Keratinocyte (primary cell): Measurements from ENCODE around the gene NOP14.

ENCODE experiments used
- CTCF ChIP-seq, 3 experiments: IDR thresholded peaks in 1 of 3; conservative IDR thresholded peaks in 1 of 3; optimal IDR thresholded peaks in 1 of 3; 2 replicates in 2 of 3; 3 replicates in 1 of 3; pipeline versions ENCODE3 to v1.5.1; 2011; ENCODE audit warnings: low read length in 3 of 3, mild to moderate bottlenecking in 3 of 3, moderate library complexity in 2 of 3, control low read depth in 1 of 3, inconsistent platforms in 1 of 3; ENCODE audit not compliant: insufficient read depth in 2 of 3; ENCODE audit errors: extremely low read depth in 1 of 3
- EZH2 ChIP-seq: IDR thresholded peaks from one replicate; pipeline ENCODE4 v1.6.1; 2012; ENCODE audit warnings: inconsistent platforms, mild to moderate bottlenecking, low read length, moderate library complexity

DNA sequence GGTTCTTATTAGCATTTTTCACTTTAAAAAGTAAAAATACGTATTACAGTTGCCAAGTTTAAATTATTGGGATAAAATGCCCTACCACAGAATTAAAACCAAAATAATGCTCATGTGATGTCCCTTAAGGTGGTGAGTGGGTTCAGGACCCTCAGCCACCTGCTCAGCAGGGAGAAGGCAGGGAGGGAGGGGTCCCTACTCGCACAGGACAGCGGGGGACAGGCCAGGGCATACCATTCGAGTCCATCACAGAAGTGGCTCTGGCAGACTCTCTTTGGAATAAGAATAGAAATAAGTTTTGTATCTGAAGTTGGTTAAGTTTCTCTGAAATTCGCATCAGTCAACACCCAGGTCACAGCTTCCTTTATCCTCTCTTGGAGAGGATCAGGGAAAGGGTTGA lies 37.7 kb downstream of the NOP14 start:
- TF ChIP-seq CTCF (optimal IDR thresholded peaks at IDR 0.05 in 1 of 3, IDR thresholded peaks at IDR 0.05 in 1 of 3, conservative IDR thresholded peaks at IDR 0.05 in 1 of 3; ENCODE audit: extremely low read depth in 1 of 3, insufficient read depth in 2 of 3, low read length in 3 of 3) (no peak), EZH2 (no peak)
